Ovary (tissue), 3 donors: ENCODE results near the gene USP17L26.
"Not testable (repeated sequence)": the region's sequence is repeated elsewhere in the genome, so short reads cannot be mapped to it uniquely, and the experiment has no call there.

ENCODE experiments used
- CTCF ChIP-seq, 3 donors: fragments of 450-650 bp in 2 of 3; fragments of 200-600 bp in 1 of 3; IDR thresholded peaks; one replicate each; pipeline versions ENCODE4 v1.5.1 to v1.8.0; 2016 to 2022; ENCODE audit warnings: antibody characterized with exemption in 3 of 3, mild to moderate bottlenecking in 1 of 3
- EP300 ChIP-seq: sonication (generic); formaldehyde crosslinking; IDR thresholded peaks from one replicate; pipeline ENCODE4 v1.6.1; 2017; ENCODE audit warnings: antibody characterized with exemption
- POLR2A ChIP-seq: fragments of 450-650 bp; IDR thresholded peaks from one replicate; pipeline ENCODE4 v1.6.1; 2017; ENCODE audit warnings: antibody characterized with exemption, mild to moderate bottlenecking, moderate library complexity
- donor health status: DM: no; HTN: no; CAD: no.

- not testable (repeated sequence) for TF ChIP-seq CTCF (IDR thresholded peaks at IDR 0.05); POLR2A; EP300
Measured at GRCh38 chr4:9329611-9330010, 4.8 kb upstream of the USP17L26 start, which contains the start of gene USP17L25.
